Adipose tissue (tissue), 3 donors: ENCODE results near the gene TRAPPC2. TPM values are rescaled to one million over a fixed set of nuclear protein-coding genes. Genes with fewer than 3 reads are reported as not detected.
"Not testable (repeated sequence)": the region's sequence is repeated elsewhere in the genome, so short reads cannot be mapped to it uniquely, and the experiment has no call there.

ENCODE experiments used
- H3K27ac ChIP-seq: one replicate; pipeline ENCODE4 v1.5.1; 2013; ENCODE audit warnings: low read depth, low read length
- WGBS, 3 donors: extraction: QIAGEN DNeasy Blood & Tissue Kit; methylation state at CpG; one replicate each; pipeline ENCODE4 v1.1.7; 2013; 5-methylcytosine and 5-hydroxymethylcytosine counted together
- polyA plus RNA-seq, 3 donors: library from polyadenylated mRNA; stranded (reverse); fragments of 200-250 nt; gene quantifications; one replicate each; pipeline ENCODE4 v1.2.3, GENCODE V29; 2013
- donor health status: healthy with polysubstance abuse.
- donor health status: Bipolar disorder and iron deficiency.
- donor health status: healthy.

TRAPPC2 gene
- polyA plus RNA-seq, 3 donors, result 3.3 to 3.9 (median 3.5) TPM

DNA sequence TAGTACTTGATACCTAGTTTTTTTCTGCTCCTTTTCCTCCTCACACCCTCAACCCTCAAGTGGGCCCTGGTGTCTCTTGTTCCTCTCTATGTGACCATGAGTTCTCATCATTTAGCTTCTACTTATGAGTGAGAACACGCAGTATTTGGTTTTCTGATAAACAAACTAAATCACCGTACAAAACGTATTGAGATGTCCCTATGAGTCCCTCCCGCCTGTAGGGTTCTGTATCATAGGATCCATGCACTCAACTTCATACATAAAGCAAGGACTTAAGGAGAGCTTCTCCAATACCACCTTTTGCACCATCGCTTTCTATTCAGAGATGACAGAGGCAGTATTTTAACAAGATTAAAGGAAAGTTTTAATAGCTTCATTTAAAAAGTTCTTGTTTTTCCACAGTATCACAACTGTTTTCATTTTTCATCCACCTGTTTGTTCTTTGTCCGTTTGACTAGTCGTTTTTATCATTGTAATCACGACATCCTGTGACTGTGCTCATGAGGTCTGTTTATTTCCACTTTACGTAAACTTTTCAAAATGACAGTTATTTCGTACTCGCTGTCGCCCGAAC is 45.9 kb downstream of the TRAPPC2 start:
- 8 to 11% (median 8%) methylated on average over 13 of the region's 13 CpGs for WGBS, 3 donors
- H3K27ac ChIP-seq, result no peak overlapping the region

DNA sequence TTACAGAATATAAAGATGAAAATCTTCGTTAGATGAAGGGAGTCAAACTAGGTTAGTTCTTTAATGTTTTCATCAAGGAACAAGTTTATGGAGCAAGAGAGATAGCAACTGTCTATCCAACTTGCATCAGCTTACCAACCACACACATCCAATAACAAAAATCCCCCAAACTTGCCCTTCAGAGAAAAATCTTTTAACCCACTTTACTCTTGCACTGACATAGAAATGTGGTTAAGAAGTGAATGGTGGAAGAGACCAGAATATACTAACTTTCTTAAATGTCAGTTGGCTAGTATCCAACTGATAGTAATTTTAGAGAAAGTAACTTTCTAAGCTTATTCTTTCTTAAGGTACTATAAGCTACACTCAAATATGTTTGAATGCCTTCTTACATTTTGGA is 47.2 kb downstream of the TRAPPC2 start:
- 64 to 92% (median 68%) methylated on average over 1 of the region's 1 CpG for WGBS, 3 donors

DNA sequence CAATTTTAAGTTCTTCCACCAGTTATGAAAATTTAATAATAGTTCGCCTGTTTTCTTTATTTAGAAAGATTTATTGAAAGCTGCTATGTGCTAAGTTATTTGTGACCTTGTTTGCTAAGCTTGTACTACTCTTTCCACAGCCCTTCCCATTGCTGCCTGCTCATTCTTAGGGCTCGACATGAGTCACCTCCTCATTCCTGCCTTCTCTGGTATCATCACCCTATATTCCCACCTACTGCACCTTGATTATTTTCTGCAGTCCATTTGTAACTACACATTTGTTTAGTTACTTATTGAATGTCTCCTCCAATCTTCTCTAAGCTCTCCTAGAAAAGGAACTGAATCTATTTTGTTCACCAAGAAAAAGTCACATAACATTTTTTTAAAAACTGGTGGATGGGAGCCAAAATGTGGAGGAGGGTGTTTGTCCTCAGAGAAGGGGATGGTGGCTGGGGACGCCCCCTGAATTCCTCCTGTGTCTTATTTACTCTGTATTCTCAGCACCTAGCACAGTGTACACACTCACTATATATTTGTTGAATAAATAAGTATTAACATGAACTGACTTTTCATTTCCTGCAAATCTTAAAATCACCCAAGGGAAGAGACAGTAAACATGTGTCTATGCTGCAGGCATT is 49.2 kb downstream of the TRAPPC2 start:
- no peak overlapping the region for H3K27ac ChIP-seq
- WGBS, 3 donors, result 42 to 79% (median 49%) methylated on average over 3 of the region's 3 CpGs

More for the DNA sequence above, 47.2 kb downstream of the TRAPPC2 start:
- H3K27ac ChIP-seq, result no peak overlapping the region

DNA sequence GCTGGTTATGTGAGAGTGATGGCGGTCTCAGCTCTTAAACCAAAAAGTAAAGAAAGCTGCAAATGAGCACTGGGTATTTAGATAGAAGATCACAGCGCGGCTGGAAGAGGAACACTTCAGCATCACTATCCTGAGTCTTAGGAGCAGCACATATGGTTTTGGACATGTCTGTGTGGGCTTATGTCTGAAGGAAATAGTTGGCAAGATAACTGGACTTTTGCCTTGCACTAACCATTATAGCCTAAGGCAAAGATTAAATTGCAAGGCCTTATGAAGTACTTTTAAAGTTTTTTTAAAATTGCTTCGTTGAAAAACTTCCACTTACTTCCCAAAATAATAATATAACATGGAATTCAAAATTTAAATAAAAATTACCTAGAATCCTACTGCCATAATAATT is 50.1 kb downstream of the TRAPPC2 start:
- WGBS, 3 donors, result 76 to 91% (median 90%) methylated on average over 4 of the region's 4 CpGs
- H3K27ac ChIP-seq, result no peak overlapping the region

DNA sequence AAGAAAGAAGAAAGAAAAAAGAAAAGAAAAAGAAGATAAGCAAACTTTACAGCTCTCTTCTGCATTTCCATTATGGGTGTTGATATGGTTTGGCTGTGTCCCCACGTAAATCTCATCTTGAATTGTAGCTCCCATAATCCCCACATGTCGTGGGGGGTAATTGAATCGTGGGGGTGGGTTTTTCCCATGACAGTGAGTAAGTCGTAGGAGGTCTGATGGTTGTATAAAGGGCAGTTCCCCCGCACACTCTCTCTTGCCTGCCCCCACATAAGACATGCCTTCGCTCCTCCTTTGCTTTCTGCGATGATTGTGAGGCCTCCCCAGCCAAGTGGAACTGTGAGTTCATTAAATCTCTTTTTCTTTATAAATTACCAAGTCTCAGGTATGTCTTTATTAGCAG is 52.8 kb downstream of the TRAPPC2 start:
- no peak overlapping the region for H3K27ac ChIP-seq
- 75 to 90% (median 87%) methylated on average over 7 of the region's 7 CpGs for WGBS, 3 donors

DNA sequence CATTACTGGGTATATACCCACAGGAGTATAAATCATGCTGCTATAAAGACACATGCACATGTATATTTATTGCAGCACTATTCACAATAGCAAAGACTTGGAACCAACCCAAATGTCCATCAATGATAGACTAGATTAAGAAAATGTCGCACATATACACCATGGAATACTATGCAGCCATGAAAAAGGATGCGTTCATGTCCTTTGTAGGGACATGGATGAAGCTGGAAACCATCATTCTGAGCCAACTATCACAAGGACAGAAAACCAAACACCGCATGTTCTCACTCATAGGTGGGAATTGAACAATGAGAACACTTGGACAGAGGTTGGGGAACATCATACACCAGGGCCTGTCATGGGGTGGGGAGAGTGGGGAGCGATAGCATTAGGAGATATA is 54.7 kb downstream of the TRAPPC2 start:
- 92 to 100% (median 97%) methylated on average over 3 to 4 of the region's 4 CpGs for WGBS, 3 donors
- not testable (repeated sequence) for H3K27ac ChIP-seq

DNA sequence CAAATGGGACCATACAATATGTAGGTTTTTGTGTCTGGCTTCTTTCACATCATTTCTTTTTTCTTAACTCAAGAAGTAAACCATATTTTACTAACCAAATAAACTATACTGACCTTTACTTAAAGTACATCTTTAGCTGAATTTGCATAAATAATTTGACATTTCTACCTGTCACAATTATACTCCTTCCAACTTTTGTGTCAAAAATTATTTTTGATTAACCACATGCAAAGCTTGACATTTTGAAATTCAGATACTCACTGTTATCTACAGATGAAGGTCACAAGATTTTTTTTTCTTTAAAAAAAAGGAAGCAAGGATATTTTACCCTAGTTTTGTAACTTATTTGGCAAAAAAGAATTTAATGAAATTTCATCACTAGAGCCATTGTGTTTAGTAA is 57.5 kb downstream of the TRAPPC2 start:
- no peak overlapping the region for H3K27ac ChIP-seq

DNA sequence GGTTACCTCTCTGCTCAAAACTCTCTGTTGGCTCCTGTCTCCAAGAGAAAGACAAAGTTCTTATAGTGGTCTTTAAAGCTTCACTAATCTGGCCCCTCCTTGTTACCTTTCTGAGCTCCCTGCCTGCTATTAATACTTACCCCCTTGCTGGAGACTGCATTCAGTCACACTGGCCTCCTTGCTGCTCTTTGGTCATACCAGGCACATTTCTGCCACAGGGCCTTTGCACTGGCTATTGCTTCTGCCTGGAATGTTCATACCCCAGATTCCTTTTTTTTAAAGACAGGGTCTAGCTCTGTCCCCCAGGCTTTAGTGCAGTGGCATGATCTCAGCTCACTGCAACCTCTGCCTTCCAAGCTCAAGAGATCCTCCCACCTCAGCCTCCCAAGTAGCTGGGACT is 61.4 kb downstream of the TRAPPC2 start:
- H3K27ac ChIP-seq, result no peak overlapping the region

DNA sequence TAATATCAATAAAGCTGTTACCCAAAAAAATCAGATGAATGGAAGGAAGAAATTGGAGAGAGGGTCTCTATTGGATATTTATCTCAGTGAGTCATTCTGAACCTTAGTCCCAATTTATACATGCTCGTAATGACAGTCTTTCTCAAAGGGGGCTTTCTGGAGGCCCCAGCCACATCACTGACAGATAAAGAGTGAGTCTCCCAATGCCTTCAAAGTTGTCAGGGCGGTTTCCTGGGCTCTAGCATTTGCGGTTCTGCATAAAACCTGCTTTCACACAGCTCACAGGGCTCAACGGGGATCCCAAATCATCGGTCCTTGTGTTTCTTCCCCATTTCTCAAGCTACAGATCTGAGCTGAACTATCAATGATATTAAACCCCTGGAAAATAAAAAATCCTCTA is 64.2 kb downstream of the TRAPPC2 start:
- 82 to 97% (median 89%) methylated on average over 5 of the region's 5 CpGs for WGBS, 3 donors
- no peak overlapping the region for H3K27ac ChIP-seq

DNA sequence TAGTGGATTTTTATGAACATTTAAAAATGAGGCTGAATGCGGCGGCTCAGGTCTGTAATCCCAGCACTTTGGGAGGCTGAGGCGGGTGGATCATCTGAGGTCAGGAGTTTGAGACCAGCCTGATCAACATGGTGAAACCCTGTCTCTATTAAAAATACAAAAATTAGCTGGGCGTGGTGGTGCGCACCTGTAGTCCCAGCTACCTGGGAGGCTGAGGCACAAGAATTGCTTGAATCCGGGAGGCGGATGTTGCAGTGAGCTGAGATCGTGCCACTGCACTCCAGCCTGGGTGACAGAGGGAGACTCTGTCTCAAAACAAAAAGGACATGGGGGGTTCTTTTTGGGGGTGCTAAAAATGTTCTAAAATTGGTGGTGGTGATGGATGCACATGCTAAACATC is 64.7 kb downstream of the TRAPPC2 start:
- 88 to 94% (median 94%) methylated on average over 8 of the region's 8 CpGs for WGBS, 3 donors
- not testable (repeated sequence) for H3K27ac ChIP-seq

DNA sequence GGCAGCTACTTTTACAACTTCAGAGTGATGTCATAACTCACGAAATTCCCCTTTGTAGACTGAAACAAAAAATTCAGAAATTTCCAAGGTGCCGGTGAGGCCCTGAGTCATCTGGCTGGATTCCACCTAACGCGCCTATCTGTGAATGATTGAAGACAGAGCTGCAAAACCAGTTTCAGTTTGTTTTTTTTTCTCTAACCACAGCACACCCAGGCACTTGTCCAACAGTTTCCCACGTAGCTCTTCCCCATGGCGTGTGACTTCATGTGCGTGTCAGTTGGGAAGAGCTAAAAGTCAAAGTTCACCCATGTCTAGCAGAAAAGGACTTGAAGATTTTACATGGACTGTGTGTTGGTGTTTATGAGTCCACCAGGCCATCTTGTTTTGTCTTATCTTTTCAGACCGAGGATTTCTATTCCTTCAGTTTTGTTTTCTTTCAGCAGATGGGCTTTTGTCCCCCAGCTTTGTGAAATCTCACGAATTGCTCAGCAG is 65.1 kb downstream of the TRAPPC2 start:
- 13 to 42% (median 17%) methylated on average over 9 of the region's 9 CpGs for WGBS, 3 donors

DNA sequence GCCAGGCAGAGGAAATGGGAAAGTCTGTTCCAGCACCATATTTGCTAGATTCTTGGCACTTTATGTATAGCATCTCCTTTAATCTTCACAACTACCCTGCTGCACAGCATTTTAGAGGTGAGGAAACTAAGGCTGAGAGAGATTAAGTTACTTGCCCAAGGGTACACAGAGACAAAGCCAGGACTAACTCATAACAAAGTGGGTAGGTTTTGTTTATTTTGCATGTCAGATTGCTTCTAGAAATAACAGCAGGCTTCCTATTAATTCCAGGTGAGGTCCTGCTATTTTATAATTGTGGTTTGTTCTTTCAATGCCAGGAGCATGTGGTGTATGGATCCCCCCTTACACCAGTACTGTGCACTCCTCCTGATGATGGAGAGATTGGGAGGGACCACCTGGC is 66.5 kb downstream of the TRAPPC2 start:
- H3K27ac ChIP-seq, result no peak overlapping the region

More for the DNA sequence above, 65.1 kb downstream of the TRAPPC2 start:
- H3K27ac ChIP-seq, result no peak overlapping the region

DNA sequence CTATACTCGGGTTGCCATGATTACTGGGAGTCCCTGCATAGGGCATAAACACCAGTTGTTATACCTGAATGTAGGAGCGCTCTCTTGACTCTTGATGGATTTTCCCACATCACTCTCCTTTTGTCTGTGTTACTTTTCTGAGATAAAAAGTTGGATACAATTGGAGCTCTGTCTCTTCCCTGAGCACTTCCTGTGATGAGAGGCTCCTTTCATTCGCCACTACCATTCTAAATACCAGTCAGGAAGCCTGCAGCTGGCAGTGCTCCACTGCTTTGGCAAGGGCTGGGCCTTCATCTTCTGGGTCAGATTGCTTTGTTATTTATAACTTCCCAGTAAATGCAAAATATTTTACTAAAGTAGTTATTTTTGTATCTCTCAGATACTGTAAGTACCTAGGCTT is 67.6 kb downstream of the TRAPPC2 start:
- H3K27ac ChIP-seq, result no peak overlapping the region

DNA sequence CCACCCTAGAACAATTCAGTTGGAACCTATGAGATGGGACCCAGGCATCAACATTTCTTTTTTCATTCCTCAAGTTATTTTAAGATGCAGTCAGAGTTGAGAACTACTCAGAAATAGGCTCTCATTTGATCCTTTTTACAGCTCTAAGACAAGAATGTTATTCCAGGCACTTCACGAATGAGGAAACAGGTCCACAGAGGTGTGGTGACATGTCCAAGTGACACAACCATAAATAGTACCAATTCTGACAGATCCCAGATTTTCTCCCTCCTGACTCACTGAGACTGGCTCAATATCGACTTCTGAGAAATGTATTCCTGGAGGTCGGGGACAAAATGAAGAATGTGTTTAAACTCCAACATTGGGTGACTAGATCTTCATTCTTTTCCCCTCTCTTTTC is 70.4 kb downstream of the TRAPPC2 start:
- H3K27ac ChIP-seq, result no peak overlapping the region
- WGBS, 3 donors, result 58 to 90% (median 88%) methylated on average over 3 of the region's 3 CpGs

More for the DNA sequence above, 67.6 kb downstream of the TRAPPC2 start:
- WGBS, 3 donors, result 53 to 77% (median 74%) methylated on average over 3 of the region's 3 CpGs

DNA sequence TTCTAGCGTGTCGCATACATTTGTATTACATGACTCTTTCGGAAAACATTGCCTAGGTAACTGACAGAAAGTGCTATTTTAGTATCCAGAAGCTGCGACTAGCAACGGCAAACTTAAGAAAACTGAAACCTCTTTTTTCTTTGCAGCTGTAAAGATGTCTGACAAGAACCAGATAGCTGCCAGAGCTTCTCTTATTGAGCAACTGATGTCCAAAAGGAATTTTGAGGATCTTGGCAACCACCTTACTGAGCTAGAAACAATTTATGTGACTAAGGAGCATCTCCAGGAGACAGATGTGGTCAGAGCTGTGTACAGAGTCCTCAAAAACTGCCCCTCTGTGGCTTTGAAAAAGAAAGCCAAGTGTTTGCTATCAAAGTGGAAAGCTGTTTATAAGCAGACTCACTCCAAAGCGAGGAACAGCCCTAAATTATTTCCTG is 72.0 kb downstream of the TRAPPC2 start:
- 50 to 72% (median 61%) methylated on average over 6 of the region's 6 CpGs for WGBS, 3 donors
- H3K27ac ChIP-seq, result no peak overlapping the region

Other genes with a start within 250 kb of the TRAPPC2 start
- gene EGFL6, start 165.0 kb downstream of the TRAPPC2 start, polyA plus RNA-seq, result 1 to 10 TPM in 2 of 3 donors, under 1 TPM in 1; 0.06 to 3.3 (median 1.2) TPM
- gene TCEANC, start 81.5 kb downstream of the TRAPPC2 start, polyA plus RNA-seq, result 1 to 10 TPM in 2 of 3 donors, under 1 TPM in 1; 0.97 to 3.1 (median 1.2) TPM
- 10 to 100 TPM; 14.2 to 24.3 (median 23.5) TPM for gene RAB9A, start 45.5 kb downstream of the TRAPPC2 start, polyA plus RNA-seq
- 10 to 100 TPM in 1 of 3 donors, 1 to 10 TPM in 2; 8.6 to 24.1 (median 9.3) TPM for gene OFD1, start 128 bp upstream of the TRAPPC2 start, polyA plus RNA-seq
- 1 to 10 TPM; 1.3 to 2.8 (median 2.1) TPM for gene GPM6B, start 82.5 kb upstream of the TRAPPC2 start, polyA plus RNA-seq